Fibroblast of skin of left quadriceps (primary cell): ENCODE results near the gene TTC23L.

Experiments
- DNase-seq, 2 experiments: peaks; one replicate each; pipeline ENCODE4 v3.0.0-alpha.2; 2013; ENCODE audit warnings: low read depth in 2 of 2

The TTC23L gene

GRCh38 chr5:34833090-34833489, 5.9 kb upstream of the TTC23L start:
- no peak for DNase-seq

- no peak for DNase-seq
These were observed 4.8 kb upstream of the TTC23L start for GRCh38 chr5:34833976-34834793.

- DNase-seq, result no peak
These were observed 4.2 kb upstream of the TTC23L start for GRCh38 chr5:34834794-34835089.

- DNase-seq, result no peak
These were observed 3.3 kb upstream of the TTC23L start for GRCh38 chr5:34835664-34836063.

GRCh38 chr5:34841816-34842215, 2.9 kb downstream of the TTC23L start:
- no peak for DNase-seq

GRCh38 chr5:34842554-34842953, 3.6 kb downstream of the TTC23L start:
- no peak for DNase-seq

GRCh38 chr5:34843497-34843896, 4.5 kb downstream of the TTC23L start:
- no peak for DNase-seq

- no peak for DNase-seq
These were observed 5.1 kb downstream of the TTC23L start for GRCh38 chr5:34844106-34844505.

- no peak for DNase-seq
These were observed 6.0 kb downstream of the TTC23L start for GRCh38 chr5:34844999-34845398.

- no peak for DNase-seq
These were observed 8.1 kb downstream of the TTC23L start for GRCh38 chr5:34847056-34847455.

GRCh38 chr5:34847552-34847951, 8.6 kb downstream of the TTC23L start:
- DNase-seq, result no peak

- DNase-seq, result no peak
These were observed 9.3 kb downstream of the TTC23L start for GRCh38 chr5:34848230-34848629.

- DNase-seq, result no peak
These were observed 10.3 kb downstream of the TTC23L start for GRCh38 chr5:34849253-34849652.

GRCh38 chr5:34854459-34855174, 15.7 kb downstream of the TTC23L start:
- DNase-seq, result no peak

GRCh38 chr5:34857161-34857560, 18.2 kb downstream of the TTC23L start:
- no peak for DNase-seq

GRCh38 chr5:34857894-34858293, 18.9 kb downstream of the TTC23L start:
- DNase-seq, result no peak

GRCh38 chr5:34858790-34859189, 19.8 kb downstream of the TTC23L start:
- DNase-seq, result peak; percentile 46 to 52

- no peak for DNase-seq
These were observed 20.3 kb downstream of the TTC23L start for GRCh38 chr5:34859253-34859652.

- DNase-seq, result no peak
These were observed 25.0 kb downstream of the TTC23L start for GRCh38 chr5:34863946-34864345.

GRCh38 chr5:34865091-34865490, 26.1 kb downstream of the TTC23L start:
- DNase-seq, result no peak

- no peak for DNase-seq
These were observed 28.1 kb downstream of the TTC23L start for GRCh38 chr5:34866989-34867471.

GRCh38 chr5:34867660-34868059, 28.7 kb downstream of the TTC23L start:
- no peak for DNase-seq

- no peak for DNase-seq
These were observed 29.8 kb downstream of the TTC23L start for GRCh38 chr5:34868791-34869190.
